Measurements from ENCODE around the gene TDRD12.

Gene TDRD12

DNA sequence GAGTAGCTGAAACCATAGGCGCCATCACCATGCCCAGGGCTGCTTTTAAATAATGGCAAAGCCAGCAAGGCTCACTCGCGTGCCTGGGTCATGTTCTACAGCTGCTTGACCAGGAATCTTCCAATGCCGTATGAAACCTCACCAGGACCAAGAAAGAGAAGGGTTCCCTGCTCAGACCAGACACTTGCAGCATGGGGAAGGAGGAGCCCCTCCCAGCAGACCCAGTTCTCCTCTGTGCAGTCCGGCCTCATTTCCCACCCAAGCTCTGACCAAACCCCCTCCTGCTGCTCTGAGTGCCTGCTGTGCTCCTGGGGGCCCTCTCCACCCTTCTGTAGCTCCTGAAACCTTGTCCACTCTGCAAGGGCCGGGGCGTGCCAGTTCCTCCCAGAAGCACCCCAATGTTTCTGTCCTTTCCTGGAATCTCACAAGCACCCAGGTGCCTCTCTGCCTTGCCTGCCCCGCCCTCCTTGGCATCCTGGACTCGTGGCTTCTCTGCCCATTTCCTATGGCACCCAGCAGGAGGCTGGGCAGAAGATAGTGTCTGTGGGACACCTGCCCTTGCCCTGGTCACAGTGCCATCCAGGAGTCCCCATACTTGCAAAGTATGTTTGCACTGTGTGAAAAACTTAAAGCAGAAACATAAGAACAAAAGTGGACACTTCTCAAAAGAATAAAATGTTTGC, 156.8 kb downstream of the TDRD12 start:
- no peak for TF ChIP-seq CTCF (IDR thresholded peaks at IDR 0.05)

GRCh38 chr19:32876919-32877285, 157.3 kb downstream of the TDRD12 start:
- TF ChIP-seq CTCF (IDR thresholded peaks at IDR 0.05) = no peak
